ENCODE measurements around the gene PCNT. TPM values are rescaled to one million over a fixed set of nuclear protein-coding genes. Genes with fewer than 3 reads are reported as not detected.

PCNT gene
- total and polyA plus RNA-seq, 10 of the 15 experiments (the other 5 are each of a cell fraction or from before 2014, with no cell fraction given): 2.9 to 39.6 (median 20.5) TPM

DNA sequence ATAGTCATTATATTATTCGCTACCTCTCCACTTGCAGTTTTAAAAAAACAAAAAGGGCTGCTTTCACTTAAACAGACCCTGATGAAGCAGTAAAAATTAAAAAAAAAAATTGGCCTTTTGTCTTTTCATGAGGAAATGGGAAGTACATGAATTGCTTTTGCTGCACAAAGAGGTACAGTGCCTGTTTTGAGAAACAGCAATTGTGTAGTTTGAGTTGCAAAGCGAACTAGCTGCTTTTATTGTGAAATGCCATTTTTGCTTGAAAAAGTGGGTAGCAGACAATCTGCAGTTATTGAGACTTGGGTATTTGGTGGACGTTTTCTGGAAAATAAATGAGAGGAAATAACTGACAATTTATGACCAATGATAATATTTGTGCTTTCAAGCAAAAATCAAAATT is 141.7 kb downstream of the PCNT start:
- 96% methylated on average over 3 of the region's 3 CpGs for WGBS (ENCODE audit: insufficient coverage, insufficient replicate concordance, low lambda C conversion rate, missing lambda C conversion rate)
- intact Hi-C loops (cut with micrococcal nuclease; ENCODE audit: unreplicated experiment) (no loop called here), in situ Hi-C loops (cut with MboI) (no loop called here)
- Histone ChIP-seq H2AFZ (ENCODE audit: control insufficient read depth, low read depth, low read length) (no peak overlapping the region), H3K36me3 (ENCODE audit: control insufficient read depth in 2 of 2, insufficient read depth in 2 of 2, low read length in 1 of 2) (peaks cover 0 to 4% of the 10 kb centered on the region in 2 experiments; a peak in 1 of 4 replicates), H3K4me3 (no peak overlapping the region), H3K27me3 (replicated peaks in 1 of 2; ENCODE audit: control insufficient read depth in 2 of 2, insufficient read depth in 2 of 2, low read length in 1 of 2) (no peaks in the 10 kb centered on the region), H3K79me2 (ENCODE audit: control insufficient read depth, insufficient read depth, low read length) (peaks cover 6% of the 10 kb centered on the region), H3K9me3 (replicated peaks; ENCODE audit: control insufficient read depth, insufficient read depth, low read length) (no peaks in the 10 kb centered on the region), H3K9ac (ENCODE audit: control insufficient read depth, insufficient read depth, low read length) (no peak overlapping the region), H3K4me1 (ENCODE audit: control insufficient read depth, insufficient read depth, low read length) (no peaks in the 10 kb centered on the region), H3K4me2 (ENCODE audit: control insufficient read depth, insufficient read depth) (no peak overlapping the region), H3K27ac (ENCODE audit: control insufficient read depth, insufficient read depth) (no peak overlapping the region), H4K20me1 (ENCODE audit: control insufficient read depth, insufficient read depth) (no peaks in the 10 kb centered on the region)
- CTCF ChIA-PET: interaction anchor here (0.7 to 1.3 kb wide), 2 partner anchors 10 to 117 kb away, joined by 3 to 4 read pairs; no protein-coding TSS in a partner anchor
- RAD21 ChIA-PET (ENCODE audit: unreplicated experiment): no interaction called here
- SMC1A ChIA-PET (ENCODE audit: uncharacterized antibody, unreplicated experiment): interaction anchor here (0.6 to 1.1 kb wide), 2 partner anchors 8 to 903 kb away, joined by 3 to 6 read pairs; no protein-coding TSS in a partner anchor
- POLR2A ChIA-PET: interaction anchor here (0.7 kb wide), 1 partner anchor 143 kb away, joined by 3 read pairs; no protein-coding TSS in a partner anchor
- TF ChIP-seq, protein P1, sequence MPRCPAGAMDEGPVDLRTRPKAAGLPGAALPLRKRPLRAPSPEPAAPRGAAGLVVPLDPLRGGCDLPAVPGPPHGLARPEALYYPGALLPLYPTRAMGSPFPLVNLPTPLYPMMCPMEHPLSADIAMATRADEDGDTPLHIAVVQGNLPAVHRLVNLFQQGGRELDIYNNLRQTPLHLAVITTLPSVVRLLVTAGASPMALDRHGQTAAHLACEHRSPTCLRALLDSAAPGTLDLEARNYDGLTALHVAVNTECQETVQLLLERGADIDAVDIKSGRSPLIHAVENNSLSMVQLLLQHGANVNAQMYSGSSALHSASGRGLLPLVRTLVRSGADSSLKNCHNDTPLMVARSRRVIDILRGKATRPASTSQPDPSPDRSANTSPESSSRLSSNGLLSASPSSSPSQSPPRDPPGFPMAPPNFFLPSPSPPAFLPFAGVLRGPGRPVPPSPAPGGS (IDR thresholded peaks at IDR 0.05; ENCODE audit: borderline replicate concordance, insufficient read depth, low read depth, low read length, poor library complexity, severe bottlenecking): no peak
- no peak for TF ChIP-seq IRF4 (IDR thresholded peaks at IDR 0.05; ENCODE audit: low read depth, low read length)
- TF ChIP-seq HCFC1 (IDR thresholded peaks at IDR 0.05; ENCODE audit: low read length): no peak
- TF ChIP-seq, protein P2, sequence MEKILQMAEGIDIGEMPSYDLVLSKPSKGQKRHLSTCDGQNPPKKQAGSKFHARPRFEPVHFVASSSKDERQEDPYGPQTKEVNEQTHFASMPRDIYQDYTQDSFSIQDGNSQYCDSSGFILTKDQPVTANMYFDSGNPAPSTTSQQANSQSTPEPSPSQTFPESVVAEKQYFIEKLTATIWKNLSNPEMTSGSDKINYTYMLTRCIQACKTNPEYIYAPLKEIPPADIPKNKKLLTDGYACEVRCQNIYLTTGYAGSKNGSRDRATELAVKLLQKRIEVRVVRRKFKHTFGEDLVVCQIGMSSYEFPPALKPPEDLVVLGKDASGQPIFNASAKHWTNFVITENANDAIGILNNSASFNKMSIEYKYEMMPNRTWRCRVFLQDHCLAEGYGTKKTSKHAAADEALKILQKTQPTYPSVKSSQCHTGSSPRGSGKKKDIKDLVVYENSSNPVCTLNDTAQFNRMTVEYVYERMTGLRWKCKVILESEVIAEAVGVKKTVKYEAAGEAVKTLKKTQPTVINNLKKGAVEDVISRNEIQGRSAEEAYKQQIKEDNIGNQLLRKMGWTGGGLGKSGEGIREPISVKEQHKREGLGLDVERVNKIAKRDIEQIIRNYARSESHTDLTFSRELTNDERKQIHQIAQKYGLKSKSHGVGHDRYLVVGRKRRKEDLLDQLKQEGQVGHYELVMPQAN (conservative IDR thresholded peaks at IDR 0.05): no peak
- TF ChIP-seq POLR2AphosphoS5 (IDR thresholded peaks at IDR 0.05; ENCODE audit: low read length): no peak
- FAIRE-seq (no peak), ATAC-seq (no peak), DNase-seq (ENCODE audit: low read depth, low spot score) (no peak)
- BruUV-seq (replicated peaks): no TSS peak
